Measurements from ENCODE around the gene RUBCN. TPM values are rescaled to one million over a fixed set of nuclear protein-coding genes. Genes with fewer than 3 reads are reported as not detected.
"Not testable (repeated sequence)": the region's sequence is repeated elsewhere in the genome, so short reads cannot be mapped to it uniquely, and the experiment has no call there.

The RUBCN gene
- total RNA-seq, 1 experiment from 2014 or later, result 17.4 TPM

- not testable (repeated sequence) for DNase-seq (ENCODE audit: low read depth)
These were observed 78.0 kb downstream of the RUBCN start for GRCh38 chr3:197658706-197659105.

DNA sequence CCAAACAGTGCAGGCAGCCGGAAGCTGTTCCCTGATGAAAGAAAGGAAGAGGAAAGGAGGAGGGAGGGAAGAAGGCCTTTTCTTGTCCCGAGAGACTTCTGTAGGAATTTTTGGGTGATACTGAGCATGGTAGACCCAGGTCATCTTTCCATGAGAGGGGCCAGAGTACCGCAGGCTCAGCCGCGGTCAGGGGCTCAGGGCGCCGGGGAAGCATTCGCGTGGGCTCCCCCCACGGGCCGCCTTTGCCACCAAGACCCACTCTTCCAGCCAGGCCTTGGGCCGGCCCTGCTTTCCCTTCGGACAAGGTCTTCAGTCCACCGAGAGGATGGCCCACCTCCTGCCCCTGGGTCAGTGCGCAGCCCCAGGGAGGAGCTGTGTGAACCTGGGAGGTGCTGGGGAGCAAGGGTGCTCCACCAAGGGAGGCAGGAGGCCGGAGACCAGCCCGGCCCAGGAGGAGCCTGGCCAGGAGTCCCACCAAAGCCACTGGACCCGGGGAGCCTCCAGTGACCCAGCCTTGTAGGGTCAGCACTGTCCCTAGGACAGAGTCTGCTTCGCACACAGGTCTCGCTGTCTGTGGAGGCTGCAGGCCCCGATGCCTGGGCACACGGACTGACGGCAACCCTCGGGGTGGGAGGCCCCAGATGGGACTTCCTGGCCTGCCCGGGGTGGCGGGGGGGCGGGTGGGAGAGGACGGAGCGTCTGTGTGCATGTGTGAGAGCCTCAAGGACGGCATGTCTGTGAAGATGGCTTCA is 79.0 kb downstream of the RUBCN start:
- DNase-seq (ENCODE audit: low read depth), result not testable (repeated sequence)

DNA sequence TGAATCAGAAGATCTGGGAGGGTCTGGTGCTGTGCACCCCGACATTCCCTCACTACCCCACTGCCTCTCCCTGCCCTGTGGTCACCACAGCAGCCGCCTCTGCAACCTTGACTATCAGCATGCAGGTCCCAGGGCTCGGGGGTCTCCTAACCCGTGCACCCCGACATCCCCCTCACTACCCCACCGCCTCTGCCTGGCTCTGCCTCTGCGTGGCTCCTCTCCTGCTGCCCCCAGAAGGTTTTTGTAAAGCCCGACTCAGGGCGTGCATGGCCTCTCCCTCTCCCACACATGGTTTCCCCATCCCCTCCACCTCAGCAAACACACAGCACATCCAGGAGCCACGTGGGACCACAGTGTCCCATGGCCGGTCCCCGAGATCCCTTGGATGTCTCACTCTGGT is 79.7 kb downstream of the RUBCN start:
- not testable (repeated sequence) for DNase-seq (ENCODE audit: low read depth)

DNA sequence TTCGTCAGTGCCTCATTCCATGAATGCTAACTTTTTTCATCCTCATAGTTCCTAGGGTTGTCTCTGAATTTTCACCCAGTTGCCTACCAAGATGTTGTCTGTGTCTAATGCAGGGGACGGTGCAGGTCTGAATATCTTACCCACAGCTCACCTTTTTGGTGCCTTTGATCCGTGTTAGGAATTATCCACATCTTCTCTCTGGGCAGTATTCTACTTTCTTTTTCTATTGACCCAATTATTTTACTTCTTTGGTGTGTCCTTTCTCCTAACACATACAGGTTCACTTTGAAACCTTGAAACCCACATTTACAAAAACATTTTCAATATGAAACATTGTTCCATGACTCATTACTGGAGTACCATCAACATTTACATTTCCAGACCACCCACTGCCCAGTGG is 80.6 kb downstream of the RUBCN start:
- DNase-seq (ENCODE audit: low read depth), result not testable (repeated sequence)

GRCh38 chr3:197654998-197655330 is 81.7 kb downstream of the RUBCN start:
- not testable (repeated sequence) for DNase-seq (ENCODE audit: low read depth)

DNA sequence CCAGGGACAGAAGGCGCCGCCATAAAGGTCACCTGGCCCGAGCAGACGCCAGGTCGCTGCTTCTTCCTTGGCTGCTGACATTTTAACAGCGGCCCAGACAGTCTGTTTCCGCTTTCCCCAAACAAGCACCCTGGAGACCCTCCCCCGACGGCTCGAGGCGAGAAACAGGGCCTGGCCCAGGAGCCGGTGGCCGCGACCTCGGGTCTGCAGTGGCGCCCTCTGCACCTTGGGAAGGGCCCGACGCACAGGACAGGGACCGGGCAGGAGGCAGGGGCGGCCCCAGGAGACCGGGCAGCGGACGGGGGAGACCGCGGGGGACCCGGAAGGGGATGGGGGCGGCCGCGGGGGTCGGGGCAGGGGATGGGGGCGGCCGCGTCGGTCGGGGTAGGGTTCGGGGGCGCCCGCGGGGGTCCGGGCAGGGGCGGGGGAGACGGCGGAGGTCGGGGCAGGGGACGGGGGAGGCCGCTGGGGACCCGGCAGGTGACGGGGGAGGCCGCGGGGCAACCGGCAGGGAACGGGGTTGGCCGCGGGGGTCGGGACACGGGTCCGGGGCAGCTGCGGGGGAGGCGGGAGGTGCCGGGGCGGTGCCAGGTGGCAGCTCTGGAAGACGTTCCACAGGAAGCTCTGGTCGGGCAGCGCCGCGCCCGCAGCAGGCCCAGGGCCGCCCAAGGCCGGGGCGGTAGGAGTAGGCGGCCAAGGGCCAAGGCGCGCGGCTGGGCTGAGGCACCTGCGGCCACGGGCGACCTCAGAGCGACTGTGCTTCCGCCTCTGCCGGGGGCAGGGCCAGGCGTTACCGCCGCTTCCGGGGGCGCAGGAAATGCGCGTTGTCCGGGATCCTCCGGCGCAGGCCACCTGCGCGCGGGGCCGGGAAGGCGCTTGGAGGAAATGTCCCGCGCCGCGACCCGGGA is 82.4 kb downstream of the RUBCN start:
- DNase-seq (ENCODE audit: low read depth), result not testable (repeated sequence)

GRCh38 chr3:197652860-197653259 is 83.8 kb downstream of the RUBCN start:
- DNase-seq (ENCODE audit: low read depth), result not testable (repeated sequence)

GRCh38 chr3:197647649-197648048 is 89.1 kb downstream of the RUBCN start:
- not testable (repeated sequence) for DNase-seq (ENCODE audit: low read depth)

GRCh38 chr3:197647191-197647590 is 89.5 kb downstream of the RUBCN start:
- DNase-seq (ENCODE audit: low read depth), result not testable (repeated sequence)

DNA sequence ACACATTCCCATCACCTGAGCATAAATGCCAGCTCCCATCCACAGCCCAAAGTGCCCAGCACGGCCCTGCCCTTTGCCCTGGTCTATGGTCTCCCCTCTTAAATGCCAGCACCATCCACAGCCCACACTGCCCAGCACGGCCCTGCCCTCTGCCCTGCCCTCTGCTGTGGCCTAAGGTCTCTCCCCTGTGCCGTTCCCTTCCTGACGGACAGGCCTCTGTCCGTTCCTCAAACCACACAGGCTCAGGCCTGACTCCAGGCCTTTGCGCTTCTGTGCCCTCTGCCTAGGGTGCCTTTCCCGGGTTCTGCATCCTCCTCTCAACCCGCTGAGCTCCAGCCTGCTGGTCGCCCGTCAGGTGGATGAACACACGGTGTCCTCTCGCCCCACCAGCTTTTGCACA is 90.4 kb downstream of the RUBCN start:
- not testable (repeated sequence) for DNase-seq (ENCODE audit: low read depth)

DNA sequence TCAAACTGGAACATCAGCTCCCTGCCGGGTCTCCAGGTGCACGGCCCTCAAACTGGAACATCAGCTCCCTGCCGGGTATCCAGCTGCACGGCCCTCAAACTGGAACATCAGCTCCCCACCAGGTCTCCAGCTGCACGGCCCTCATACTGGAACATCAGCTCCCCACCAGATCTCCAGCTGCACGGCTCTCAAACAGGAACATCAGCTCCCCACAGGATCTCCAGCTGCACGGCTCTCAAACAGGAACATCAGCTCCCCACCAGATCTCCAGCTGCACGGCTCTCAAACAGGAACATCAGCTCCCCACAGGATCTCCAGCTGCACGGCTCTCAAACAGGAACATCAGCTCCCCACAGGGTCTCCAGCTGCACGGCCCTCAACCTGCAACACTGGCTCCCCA is 99.1 kb downstream of the RUBCN start:
- not testable (repeated sequence) for DNase-seq (ENCODE audit: low read depth)

DNA sequence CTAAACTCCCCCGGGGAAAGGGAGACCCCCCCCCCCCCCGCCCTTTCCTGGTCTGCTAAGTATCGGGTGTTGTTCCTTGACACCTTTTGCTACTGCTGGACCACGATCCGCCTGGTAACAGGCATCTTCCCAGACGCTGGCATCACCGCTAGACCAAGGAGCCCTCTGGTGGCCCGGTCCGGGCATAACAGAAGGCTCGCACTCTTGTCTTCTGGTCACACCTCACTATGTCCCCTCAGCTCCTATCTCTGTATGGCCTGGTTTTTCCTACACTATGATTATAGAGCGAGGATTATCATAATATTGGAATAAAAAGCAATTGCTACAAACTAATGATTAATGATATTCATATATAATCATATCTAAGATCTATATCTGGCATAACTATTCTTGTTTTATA is 104.7 kb downstream of the RUBCN start:
- DNase-seq (ENCODE audit: low read depth), result not testable (repeated sequence)

- DNase-seq (ENCODE audit: low read depth), result not testable (repeated sequence)
These were observed 105.9 kb downstream of the RUBCN start for GRCh38 chr3:197630766-197631165.

GRCh38 chr3:197629286-197629685 is 107.4 kb downstream of the RUBCN start:
- DNase-seq (ENCODE audit: low read depth), result not testable (repeated sequence)

GRCh38 chr3:197627772-197628523 is 108.8 kb downstream of the RUBCN start:
- peak; percentile 91 for DNase-seq (ENCODE audit: low read depth)

GRCh38 chr3:197627158-197627771 is 109.4 kb downstream of the RUBCN start:
- DNase-seq (ENCODE audit: low read depth), result not testable (repeated sequence)

DNA sequence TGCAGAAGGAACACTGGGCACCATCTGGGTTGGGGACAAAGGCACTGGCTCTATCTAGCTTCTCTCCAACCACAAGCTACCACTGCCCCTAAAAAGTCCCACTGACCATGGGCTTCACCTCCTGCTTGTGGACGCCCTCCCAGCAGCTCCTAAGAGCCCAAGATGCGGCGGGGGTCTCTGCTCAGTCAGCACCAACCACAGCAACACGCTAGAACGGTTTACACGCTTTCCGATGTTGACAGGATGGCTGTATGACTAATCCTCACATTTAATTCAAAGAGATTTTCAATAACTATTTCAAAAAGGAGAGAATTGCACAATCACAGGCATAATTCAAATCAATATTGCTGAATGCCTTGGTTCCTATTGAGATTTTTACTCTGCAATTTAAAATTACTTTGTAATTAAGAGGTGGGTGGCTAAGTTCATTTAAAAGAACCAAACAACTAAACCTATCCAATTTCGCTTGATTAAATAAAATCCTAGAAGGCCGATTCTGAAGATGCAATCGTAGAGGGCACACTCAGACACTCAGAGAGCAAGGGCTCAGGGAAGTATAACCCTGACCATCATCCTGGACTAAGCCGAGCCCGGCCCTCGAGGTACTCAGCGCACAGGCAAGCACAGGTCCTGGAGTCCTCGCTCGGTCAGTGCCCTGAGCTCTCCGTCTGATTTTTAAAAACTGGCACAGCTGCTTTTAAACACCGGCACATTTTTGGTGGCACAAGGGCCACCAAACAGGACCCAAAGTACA is 110.1 kb downstream of the RUBCN start:
- not testable (repeated sequence) for DNase-seq (ENCODE audit: low read depth)

DNA sequence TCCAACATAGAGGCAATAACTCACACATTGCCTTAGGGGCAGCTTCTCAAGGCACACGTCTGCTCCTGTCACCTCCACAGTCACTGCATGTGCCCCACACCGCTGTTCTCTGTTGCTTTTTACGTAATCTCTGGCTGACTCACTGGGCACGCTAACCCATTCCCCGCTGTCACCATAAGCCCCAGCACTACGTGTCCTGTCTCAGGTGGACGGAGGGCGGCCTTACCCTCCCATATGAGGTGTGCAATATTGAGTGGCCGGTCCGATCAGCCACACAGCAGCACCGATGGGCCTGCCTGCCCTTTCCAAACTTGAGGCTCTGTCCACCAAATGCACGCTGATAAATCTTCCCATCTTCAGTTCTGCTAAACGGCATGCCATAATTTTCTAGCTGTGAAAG is 115.2 kb downstream of the RUBCN start:
- not testable (repeated sequence) for DNase-seq (ENCODE audit: low read depth)

All from Daoy (cell line).